T-cell (primary cell): ENCODE measurements around the gene SCTR. TPM values are rescaled to one million over a fixed set of nuclear protein-coding genes. Genes with fewer than 3 reads are reported as not detected.

Source experiments
- ATAC-seq, 4 experiments: fragments of 200-7000 bp in 3 of 4; fragments of 150-1000 bp in 1 of 4; cut with Tn5 transposase; replicated peaks in 1 of 4; 1 replicate in 3 of 4; 2 replicates in 1 of 4; pipeline ENCODE4 v1.10.0; 2021; ENCODE audit warnings: moderate library complexity in 3 of 4, mild to moderate bottlenecking in 2 of 4, moderate number of reproducible peaks in 1 of 4
- CTCF ChIA-PET, 2 donors: fragments of 300-600 bp; sonication (Branson Sonifier 250); formaldehyde crosslinking; loops; one replicate each; lab custom pipeline; 2022; ENCODE audit warnings: antibody characterized with exemption in 2 of 2; lab: Charles Lee
- POLR2A ChIA-PET, 2 donors: fragments of 300-600 bp; sonication (Branson Sonifier 250); formaldehyde crosslinking; loops; one replicate each; lab custom pipeline; 2022; ENCODE audit warnings: antibody characterized with exemption in 2 of 2; lab: Charles Lee
- DNase-seq, 35 experiments: peaks; one replicate each; pipeline versions ENCODE4 v3.0.0 to v3.0.0-alpha.2; 2013 to 2023
- H3K27ac ChIP-seq: one replicate; pipeline ENCODE4 v1.5.1; 2013; ENCODE audit warnings: low read length
- H3K27me3 ChIP-seq, 2 experiments: replicated peaks in 1 of 2; 1 replicate in 1 of 2; 2 replicates in 1 of 2; pipeline versions ENCODE4 v1.6.1 to v1.7.0; 2013; ENCODE audit warnings: low read length in 1 of 2, mixed read lengths in 1 of 2; ENCODE audit not compliant: control insufficient read depth in 2 of 2, insufficient read depth in 2 of 2; ENCODE audit errors: extremely low read depth in 1 of 2
- H3K36me3 ChIP-seq, 2 donors: 1 replicate in 1 of 2; 2 replicates in 1 of 2; pipeline versions ENCODE4 v1.6.1 to v1.7.0; 2013; ENCODE audit warnings: low read length in 1 of 2; ENCODE audit not compliant: control insufficient read depth in 2 of 2, insufficient read depth in 1 of 2; ENCODE audit errors: extremely low read depth in 1 of 2
- H3K4me1 ChIP-seq, 2 experiments: 1 replicate in 1 of 2; 2 replicates in 1 of 2; pipeline versions ENCODE4 v1.6.1 to v1.7.0; 2013; ENCODE audit warnings: low read length in 2 of 2, mixed read lengths in 1 of 2; ENCODE audit not compliant: insufficient read depth in 2 of 2, control insufficient read depth in 1 of 2; ENCODE audit errors: extremely low read depth in 1 of 2
- H3K4me3 ChIP-seq, 2 donors: 1 replicate in 1 of 2; 2 replicates in 1 of 2; pipeline versions ENCODE4 v1.5.1 to v1.7.0; 2013; ENCODE audit warnings: mild to moderate bottlenecking in 2 of 2, low read length in 1 of 2, moderate library complexity in 1 of 2; ENCODE audit not compliant: control insufficient read depth in 1 of 2; ENCODE audit errors: extremely low read depth in 1 of 2
- H3K9me3 ChIP-seq: 2 replicates; pipeline ENCODE4 v1.7.0; 2013
- H3K27ac Mint-ChIP-seq, 2 donors: one replicate each; pipeline ENCODE4 v1.8.0; 2020 to 2021; ENCODE audit warnings: mild to moderate bottlenecking in 2 of 2, mixed read lengths in 2 of 2
- H3K27me3 Mint-ChIP-seq, 2 donors: one replicate each; pipeline ENCODE4 v1.8.0; 2021 to 2022; ENCODE audit warnings: mixed read lengths in 2 of 2
- H3K36me3 Mint-ChIP-seq: one replicate; pipeline ENCODE4 v1.8.0; 2021; ENCODE audit warnings: mixed read lengths
- H3K4me1 Mint-ChIP-seq, 3 donors: one replicate each; pipeline ENCODE4 v1.8.0; 2020 to 2022; ENCODE audit warnings: mixed read lengths in 3 of 3, mild to moderate bottlenecking in 1 of 3
- H3K4me3 Mint-ChIP-seq, 3 donors: one replicate each; pipeline ENCODE4 v1.8.0; 2020 to 2022; ENCODE audit warnings: mild to moderate bottlenecking in 3 of 3, mixed read lengths in 3 of 3, moderate library complexity in 3 of 3
- H3K9me3 Mint-ChIP-seq, 3 donors: one replicate each; pipeline ENCODE4 v1.8.0; 2020 to 2022; ENCODE audit warnings: mixed read lengths in 3 of 3
- WGBS: methylation state at CpG from one replicate; pipeline ENCODE4 v1.1.5; 2013; ENCODE audit warnings: missing lambda C conversion rate; ENCODE audit not compliant: insufficient coverage; 5-methylcytosine and 5-hydroxymethylcytosine counted together
- total RNA-seq, 35 experiments: library from RNA in 6 of 35; stranded (reverse) in 6 of 35; fragments of 120-200 nt in 1 of 35; gene quantifications; one replicate each; pipeline versions ENCODE4 v1.2.1 to v1.2.4 and lab custom pipeline; 2013 to 2026

Gene SCTR
- total RNA-seq (not detected), total RNA-seq (lab: John Stamatoyannopoulos, UW) (0 to 0.06 (median 0) reads per million in 29 experiments)
- not detected for total RNA-seq (2013)

- Histone ChIP-seq H3K9me3 (no peaks in the 10 kb centered on the region), H3K4me3 (no peak within 1 kb of the TSS), H3K27me3 (peaks cover 4 to 30% of the 10 kb centered on the region in 2 experiments), H3K36me3 (no peaks in the 10 kb centered on the region), H3K27ac (no peak within 1 kb of the TSS), H3K4me1 (no peaks in the 10 kb centered on the region)
- ChIA-PET CTCF (no interaction called here), POLR2A (no interaction called here)
- Mint-ChIP-seq H3K4me3 (no peak within 1 kb of the TSS), H3K36me3 (no peaks in the 10 kb centered on the region), H3K9me3 (no peaks in the 10 kb centered on the region), H3K27ac (no peak within 1 kb of the TSS), H3K27me3 (peaks cover 45 to 58% of the 10 kb centered on the region in 2 donors), H3K4me1 (no peaks in the 10 kb centered on the region)
- 16% methylated on average over 72 of the region's 74 CpGs for WGBS
- DNase-seq, result no peak
- no peak for ATAC-seq
These were observed at the start of gene SCTR for GRCh38 chr2:119523952-119524694. Gene SCTR (minus strand): TSS chr2:119524483. CDS start chr2:119524226, 257 bp downstream.

- no peaks in the 10 kb centered on the region for H3K36me3 Mint-ChIP-seq
- Histone ChIP-seq H3K27ac (no peak overlapping the region), H3K27me3 (peaks cover 0 to 4% of the 10 kb centered on the region in 2 experiments), H3K9me3 (no peaks in the 10 kb centered on the region), H3K36me3 (no peaks in the 10 kb centered on the region), H3K4me1 (no peaks in the 10 kb centered on the region), H3K4me3 (no peak overlapping the region)
- no peak for DNase-seq
- no peak overlapping the region for H3K4me3 Mint-ChIP-seq
- H3K9me3 Mint-ChIP-seq, result peaks cover 0 to 11% (median 11%) of the 10 kb centered on the region in 3 donors
- H3K4me1 Mint-ChIP-seq, result no peaks in the 10 kb centered on the region
- no peak overlapping the region for H3K27ac Mint-ChIP-seq
- POLR2A ChIA-PET, result no interaction called here
- no peaks in the 10 kb centered on the region for H3K27me3 Mint-ChIP-seq
- ATAC-seq, result no peak
- CTCF ChIA-PET, result no interaction called here
These were observed 43.0 kb upstream of the SCTR start for GRCh38 chr2:119567292-119567691.

GRCh38 chr2:119565481-119565880, 41.2 kb upstream of the SCTR start:
- H3K9me3 ChIP-seq, result no peaks in the 10 kb centered on the region
- no peaks in the 10 kb centered on the region for H3K4me1 ChIP-seq
- no peak overlapping the region for H3K4me3 Mint-ChIP-seq
- H3K27me3 Mint-ChIP-seq, result no peaks in the 10 kb centered on the region
- 20% methylated on average over 1 of the region's 2 CpGs for WGBS
- ChIA-PET POLR2A (no interaction called here), CTCF (no interaction called here)
- H3K9me3 Mint-ChIP-seq, result peaks cover 0 to 11% (median 11%) of the 10 kb centered on the region in 3 donors
- H3K36me3 ChIP-seq, result no peaks in the 10 kb centered on the region
- no peak overlapping the region for H3K27ac ChIP-seq
- DNase-seq (no peak), ATAC-seq (no peak)
- no peak overlapping the region for H3K4me3 ChIP-seq
- no peak overlapping the region for H3K27ac Mint-ChIP-seq
- no peaks in the 10 kb centered on the region for H3K4me1 Mint-ChIP-seq
- H3K36me3 Mint-ChIP-seq, result no peaks in the 10 kb centered on the region
- H3K27me3 ChIP-seq, result no peaks in the 10 kb centered on the region

- no peak overlapping the region for H3K27ac Mint-ChIP-seq
- H3K27me3 ChIP-seq, result peaks cover 0 to 11% of the 10 kb centered on the region in 2 experiments
- WGBS, result 80% methylated on average over 2 of the region's 7 CpGs
- H3K27ac ChIP-seq, result no peak overlapping the region
- H3K4me1 ChIP-seq, result no peaks in the 10 kb centered on the region
- H3K4me1 Mint-ChIP-seq, result no peaks in the 10 kb centered on the region
- H3K36me3 Mint-ChIP-seq, result no peaks in the 10 kb centered on the region
- H3K4me3 Mint-ChIP-seq, result no peak overlapping the region
- no peaks in the 10 kb centered on the region for H3K9me3 ChIP-seq
- H3K4me3 ChIP-seq, result no peak overlapping the region
- no peaks in the 10 kb centered on the region for H3K36me3 ChIP-seq
- no peaks in the 10 kb centered on the region for H3K9me3 Mint-ChIP-seq
- CTCF ChIA-PET, result no interaction called here
- H3K27me3 Mint-ChIP-seq, result peaks cover 25% of the 10 kb centered on the region in 2 donors
- DNase-seq (no peak), ATAC-seq (no peak)
- POLR2A ChIA-PET, result no interaction called here
These were observed 29.5 kb upstream of the SCTR start for GRCh38 chr2:119553687-119554344.

- no peak overlapping the region for H3K4me3 Mint-ChIP-seq
- no peaks in the 10 kb centered on the region for H3K9me3 Mint-ChIP-seq
- WGBS, result 54% methylated on average over 2 of the region's 3 CpGs
- ATAC-seq, result no peak
- no peak overlapping the region for H3K27ac Mint-ChIP-seq
- Histone ChIP-seq H3K27me3 (peaks cover 0 to 8% of the 10 kb centered on the region in 2 experiments), H3K4me1 (no peaks in the 10 kb centered on the region), H3K27ac (no peak overlapping the region), H3K4me3 (no peak overlapping the region), H3K36me3 (no peaks in the 10 kb centered on the region), H3K9me3 (no peaks in the 10 kb centered on the region)
- H3K4me1 Mint-ChIP-seq, result no peaks in the 10 kb centered on the region
- CTCF ChIA-PET, result no interaction called here
- no peaks in the 10 kb centered on the region for H3K36me3 Mint-ChIP-seq
- POLR2A ChIA-PET, result no interaction called here
- H3K27me3 Mint-ChIP-seq, result peaks cover 19 to 23% of the 10 kb centered on the region in 2 donors
- DNase-seq, result no peak
These were observed 28.6 kb upstream of the SCTR start for GRCh38 chr2:119552902-119553301.

- no peak overlapping the region for H3K4me3 ChIP-seq
- Mint-ChIP-seq H3K27ac (no peak overlapping the region), H3K27me3 (peaks cover 16 to 21% of the 10 kb centered on the region in 2 donors), H3K4me1 (no peaks in the 10 kb centered on the region), H3K4me3 (no peak overlapping the region), H3K36me3 (no peaks in the 10 kb centered on the region), H3K9me3 (peaks cover 0 to 4% (median 0%) of the 10 kb centered on the region in 3 donors)
- DNase-seq (no peak), ATAC-seq (no peak)
- ChIA-PET POLR2A (interaction anchor here in 1 of 2 donors (0.7 kb wide), 1 partner anchor 16 kb away, joined by 3 read pairs; no protein-coding TSS in a partner anchor), CTCF (no interaction called here)
- 86% methylated on average over 1 of the region's 1 CpG for WGBS
- H3K36me3 ChIP-seq, result no peaks in the 10 kb centered on the region
- H3K4me1 ChIP-seq, result no peaks in the 10 kb centered on the region
- H3K9me3 ChIP-seq, result no peaks in the 10 kb centered on the region
- no peak overlapping the region for H3K27ac ChIP-seq
- H3K27me3 ChIP-seq, result peaks cover 0 to 10% of the 10 kb centered on the region in 2 experiments
These were observed 26.6 kb upstream of the SCTR start for GRCh38 chr2:119550856-119551255.
